Liver (tissue), 9 donors: Measurements from ENCODE around the gene PARD3. TPM values are rescaled to one million over a fixed set of nuclear protein-coding genes. Genes with fewer than 3 reads are reported as not detected.

Experiments used
- DNase-seq: peaks from one replicate; pipeline ENCODE4 v3.0.0-alpha.2; 2017; ENCODE audit warnings: low spot score
- H3K27ac ChIP-seq, 2 donors: one replicate each; pipeline ENCODE4 v1.7.0; 2013; ENCODE audit warnings: inconsistent platforms in 2 of 2, low read length in 2 of 2, control low read depth in 1 of 2, low read depth in 1 of 2, mild to moderate bottlenecking in 1 of 2
- H3K27me3 ChIP-seq, 4 donors: one replicate each; pipeline versions ENCODE4 v1.6.1 to v1.7.0; 2013; ENCODE audit warnings: low read length in 3 of 4, inconsistent platforms in 1 of 4, mild to moderate bottlenecking in 1 of 4, moderate library complexity in 1 of 4; ENCODE audit not compliant: control insufficient read depth in 4 of 4, insufficient read depth in 4 of 4
- H3K36me3 ChIP-seq, 4 donors: one replicate each; pipeline versions ENCODE4 v1.6.1 to v1.7.0; 2013; ENCODE audit warnings: low read length in 3 of 4, mild to moderate bottlenecking in 3 of 4, low read depth in 1 of 4, moderate library complexity in 1 of 4; ENCODE audit not compliant: control insufficient read depth in 4 of 4, insufficient read depth in 3 of 4
- H3K4me1 ChIP-seq, 4 donors: one replicate each; pipeline versions ENCODE4 v1.6.1 to v1.7.0; 2013; ENCODE audit warnings: low read length in 3 of 4, mild to moderate bottlenecking in 3 of 4, moderate library complexity in 1 of 4; ENCODE audit not compliant: control insufficient read depth in 4 of 4, insufficient read depth in 4 of 4
- H3K4me3 ChIP-seq, 3 donors: one replicate each; pipeline versions ENCODE4 v1.6.1 to v1.7.0; 2013; ENCODE audit warnings: low read length in 3 of 3, control low read depth in 1 of 3, low read depth in 1 of 3, mild to moderate bottlenecking in 1 of 3
- H3K9ac ChIP-seq, 2 donors: one replicate each; pipeline ENCODE4 v1.7.0; 2013; ENCODE audit warnings: low read length in 2 of 2, mild to moderate bottlenecking in 2 of 2, moderate library complexity in 2 of 2, control low read depth in 1 of 2, low read depth in 1 of 2
- H3K9me3 ChIP-seq, 4 donors: one replicate each; pipeline versions ENCODE4 v1.6.1 to v1.7.0; 2013; ENCODE audit warnings: low read length in 3 of 4; ENCODE audit not compliant: control insufficient read depth in 4 of 4
- EGR1 ChIP-seq, 2 donors: IDR thresholded peaks; 2 replicates each; pipeline ENCODE4 v1.6.1; 2016 to 2018; ENCODE audit warnings: antibody characterized with exemption in 2 of 2, low read depth in 2 of 2
- FOXA1 ChIP-seq: IDR thresholded peaks from 2 replicates; pipeline ENCODE4 v1.6.1; 2016; ENCODE audit warnings: antibody characterized with exemption
- FOXA2 ChIP-seq: IDR thresholded peaks from 2 replicates; pipeline ENCODE4 v1.6.1; 2016; ENCODE audit warnings: antibody characterized with exemption
- HNF4A ChIP-seq, 2 donors: conservative IDR thresholded peaks; 2 replicates each; pipeline ENCODE4 v1.6.1; 2016; ENCODE audit warnings: antibody characterized with exemption in 2 of 2, mild to moderate bottlenecking in 2 of 2
- HNF4G ChIP-seq: IDR thresholded peaks from 2 replicates; pipeline ENCODE4 v1.6.1; 2016; ENCODE audit warnings: antibody characterized with exemption
- NR2F2 ChIP-seq: IDR thresholded peaks from 2 replicates; pipeline ENCODE4 v1.6.1; 2016; ENCODE audit warnings: antibody characterized with exemption
- RAD21 ChIP-seq, 2 donors: IDR thresholded peaks; 2 replicates each; pipeline ENCODE4 v1.6.1; 2016; ENCODE audit warnings: antibody characterized with exemption in 2 of 2, mild to moderate bottlenecking in 2 of 2
- RXRA ChIP-seq, 2 donors: IDR thresholded peaks; 2 replicates each; pipeline ENCODE4 v1.6.1; 2017 to 2018; ENCODE audit warnings: antibody characterized with exemption in 2 of 2, mild to moderate bottlenecking in 1 of 2
- SP1 ChIP-seq: IDR thresholded peaks from 2 replicates; pipeline ENCODE4 v1.6.1; 2018; ENCODE audit warnings: antibody characterized with exemption, mild to moderate bottlenecking
- TAF1 ChIP-seq: conservative IDR thresholded peaks from 2 replicates; pipeline ENCODE4 v1.6.1; 2016; ENCODE audit warnings: antibody characterized with exemption, mild to moderate bottlenecking
- YY1 ChIP-seq: IDR thresholded peaks from 2 replicates; pipeline ENCODE4 v1.6.1; 2016; ENCODE audit warnings: antibody characterized with exemption, mild to moderate bottlenecking
- WGBS: extraction: QIAGEN DNeasy Blood & Tissue Kit; methylation state at CpG from one replicate; pipeline ENCODE4 v1.1.7; 2013; 5-methylcytosine and 5-hydroxymethylcytosine counted together
- polyA plus RNA-seq, 2 donors: library from polyadenylated mRNA; stranded (reverse) in 1 of 2; unstranded in 1 of 2; fragments of 200-250 nt in 1 of 2; fragments of >200 nt in 1 of 2; fragmentation: Nextera tagmentation in 1 of 2; extraction: Ambion mirVana in 1 of 2; gene quantifications; one replicate each; pipeline versions ENCODE4 v1.2.1 to v1.2.3, GENCODE V29; 2013 to 2015
- total RNA-seq, 2 donors: library from RNA; depleted of rRNA; stranded (reverse); fragments of >200 nt; gene quantifications; one replicate each; pipeline ENCODE4 v1.2.3, GENCODE V29; 2014
- TF ChIP-seq, protein P1 (sequence below): IDR thresholded peaks from 2 replicates; pipeline ENCODE4 v1.6.1; 2016; ENCODE audit warnings: antibody characterized with exemption
- TF ChIP-seq, protein P2 (sequence below): IDR thresholded peaks from 2 replicates; pipeline ENCODE4 v1.6.1; 2016; ENCODE audit warnings: antibody characterized with exemption, mild to moderate bottlenecking
- TF ChIP-seq, protein P3 (sequence below): IDR thresholded peaks from 2 replicates; pipeline ENCODE4 v1.6.1; 2016; ENCODE audit warnings: antibody characterized with exemption
- TF ChIP-seq, protein P4 (sequence below): IDR thresholded peaks from 2 replicates; pipeline ENCODE4 v1.6.1; 2016; ENCODE audit warnings: antibody characterized with exemption
- donor health status: healthy.
- donor health status: healthy.
- donor health status: healthy.
- donor health status: healthy.
- donor health status: healthy.

The PARD3 gene
- total and polyA plus RNA-seq, 4 donors, result 12.3 to 43.8 (median 13.5) TPM

DNA sequence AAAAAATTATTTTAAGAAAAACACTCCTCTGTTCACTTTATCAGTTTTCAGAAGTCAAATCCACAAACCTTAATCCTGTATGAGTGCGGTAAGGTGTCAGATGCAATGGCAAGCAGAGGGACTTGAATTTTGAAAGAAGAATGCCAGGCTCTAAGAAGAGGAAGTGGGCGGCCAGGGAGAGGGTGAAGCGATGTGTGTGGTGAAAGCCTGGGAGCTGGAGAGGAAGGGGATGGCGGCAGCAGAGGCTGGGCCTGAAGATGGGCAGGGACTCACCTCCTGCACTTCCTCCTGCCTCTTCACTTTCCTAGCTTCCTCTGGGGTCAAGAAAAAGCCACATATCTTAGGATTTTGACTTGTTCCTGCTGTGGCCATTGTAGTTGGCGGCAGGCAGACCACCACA, 609.6 kb downstream of the PARD3 start:
- WGBS, result 77% methylated on average over 5 of the region's 5 CpGs
- Histone ChIP-seq H3K4me1 (no peaks in the 10 kb centered on the region), H3K27ac (no peak overlapping the region), H3K9ac (no peak overlapping the region), H3K4me3 (no peak overlapping the region), H3K9me3 (no peaks in the 10 kb centered on the region), H3K36me3 (no peaks in the 10 kb centered on the region), H3K27me3 (no peaks in the 10 kb centered on the region)
- DNase-seq, result no peak
- no peak for TF ChIP-seq NR2F2

DNA sequence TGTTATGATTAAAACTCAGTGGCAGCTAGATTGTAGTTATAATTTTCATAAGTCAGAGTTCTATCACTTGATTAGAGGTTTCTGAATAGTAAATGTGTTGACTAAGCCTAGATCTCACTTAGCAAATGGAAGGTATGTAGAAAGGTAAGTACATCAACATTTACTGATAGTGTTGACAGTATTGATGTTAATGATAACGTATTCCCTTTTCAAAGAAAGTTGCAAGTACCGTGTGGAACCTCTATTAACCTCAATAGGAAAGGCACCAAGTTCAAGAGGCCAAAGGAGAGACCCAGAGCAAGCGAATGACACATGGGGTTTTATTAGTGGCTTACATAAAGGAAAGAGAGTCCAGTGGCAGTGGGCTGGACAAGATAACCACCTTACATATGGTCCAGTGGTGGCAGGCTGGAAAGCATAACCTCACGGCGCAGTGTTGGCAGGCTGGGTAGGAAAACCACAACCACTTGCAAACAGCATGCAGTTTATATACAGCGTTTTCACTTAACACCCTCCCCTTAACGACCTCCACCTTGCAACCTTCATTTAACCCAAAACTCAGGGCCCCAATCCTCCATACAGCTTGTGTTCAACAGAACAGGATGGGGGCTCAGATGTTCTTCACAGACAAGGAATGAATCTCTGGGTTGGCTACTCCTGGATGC, 611.0 kb downstream of the PARD3 start:
- Histone ChIP-seq H3K27me3 (no peaks in the 10 kb centered on the region), H3K27ac (no peak overlapping the region), H3K36me3 (no peaks in the 10 kb centered on the region), H3K4me3 (no peak overlapping the region), H3K4me1 (no peaks in the 10 kb centered on the region), H3K9ac (no peak overlapping the region), H3K9me3 (no peaks in the 10 kb centered on the region)
- DNase-seq, result no peak
- WGBS, result 92% methylated on average over 7 of the region's 7 CpGs
- TF ChIP-seq YY1 (no peak), RAD21 (IDR thresholded peaks at IDR 0.05) (no peak), EGR1 (IDR thresholded peaks at IDR 0.05; ENCODE audit: low read depth in 2 of 2) (no peak), HNF4A (conservative IDR thresholded peaks at IDR 0.05) (no peak), HNF4G (no peak), RXRA (IDR thresholded peaks at IDR 0.05) (no peak)
- TF ChIP-seq, protein P1, sequence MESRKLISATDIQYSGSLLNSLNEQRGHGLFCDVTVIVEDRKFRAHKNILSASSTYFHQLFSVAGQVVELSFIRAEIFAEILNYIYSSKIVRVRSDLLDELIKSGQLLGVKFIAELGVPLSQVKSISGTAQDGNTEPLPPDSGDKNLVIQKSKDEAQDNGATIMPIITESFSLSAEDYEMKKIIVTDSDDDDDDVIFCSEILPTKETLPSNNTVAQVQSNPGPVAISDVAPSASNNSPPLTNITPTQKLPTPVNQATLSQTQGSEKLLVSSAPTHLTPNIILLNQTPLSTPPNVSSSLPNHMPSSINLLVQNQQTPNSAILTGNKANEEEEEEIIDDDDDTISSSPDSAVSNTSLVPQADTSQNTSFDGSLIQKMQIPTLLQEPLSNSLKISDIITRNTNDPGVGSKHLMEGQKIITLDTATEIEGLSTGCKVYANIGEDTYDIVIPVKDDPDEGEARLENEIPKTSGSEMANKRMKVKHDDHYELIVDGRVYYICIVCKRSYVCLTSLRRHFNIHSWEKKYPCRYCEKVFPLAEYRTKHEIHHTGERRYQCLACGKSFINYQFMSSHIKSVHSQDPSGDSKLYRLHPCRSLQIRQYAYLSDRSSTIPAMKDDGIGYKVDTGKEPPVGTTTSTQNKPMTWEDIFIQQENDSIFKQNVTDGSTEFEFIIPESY, result no peak
- TF ChIP-seq, protein P2, sequence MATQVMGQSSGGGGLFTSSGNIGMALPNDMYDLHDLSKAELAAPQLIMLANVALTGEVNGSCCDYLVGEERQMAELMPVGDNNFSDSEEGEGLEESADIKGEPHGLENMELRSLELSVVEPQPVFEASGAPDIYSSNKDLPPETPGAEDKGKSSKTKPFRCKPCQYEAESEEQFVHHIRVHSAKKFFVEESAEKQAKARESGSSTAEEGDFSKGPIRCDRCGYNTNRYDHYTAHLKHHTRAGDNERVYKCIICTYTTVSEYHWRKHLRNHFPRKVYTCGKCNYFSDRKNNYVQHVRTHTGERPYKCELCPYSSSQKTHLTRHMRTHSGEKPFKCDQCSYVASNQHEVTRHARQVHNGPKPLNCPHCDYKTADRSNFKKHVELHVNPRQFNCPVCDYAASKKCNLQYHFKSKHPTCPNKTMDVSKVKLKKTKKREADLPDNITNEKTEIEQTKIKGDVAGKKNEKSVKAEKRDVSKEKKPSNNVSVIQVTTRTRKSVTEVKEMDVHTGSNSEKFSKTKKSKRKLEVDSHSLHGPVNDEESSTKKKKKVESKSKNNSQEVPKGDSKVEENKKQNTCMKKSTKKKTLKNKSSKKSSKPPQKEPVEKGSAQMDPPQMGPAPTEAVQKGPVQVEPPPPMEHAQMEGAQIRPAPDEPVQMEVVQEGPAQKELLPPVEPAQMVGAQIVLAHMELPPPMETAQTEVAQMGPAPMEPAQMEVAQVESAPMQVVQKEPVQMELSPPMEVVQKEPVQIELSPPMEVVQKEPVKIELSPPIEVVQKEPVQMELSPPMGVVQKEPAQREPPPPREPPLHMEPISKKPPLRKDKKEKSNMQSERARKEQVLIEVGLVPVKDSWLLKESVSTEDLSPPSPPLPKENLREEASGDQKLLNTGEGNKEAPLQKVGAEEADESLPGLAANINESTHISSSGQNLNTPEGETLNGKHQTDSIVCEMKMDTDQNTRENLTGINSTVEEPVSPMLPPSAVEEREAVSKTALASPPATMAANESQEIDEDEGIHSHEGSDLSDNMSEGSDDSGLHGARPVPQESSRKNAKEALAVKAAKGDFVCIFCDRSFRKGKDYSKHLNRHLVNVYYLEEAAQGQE, result no peak

DNA sequence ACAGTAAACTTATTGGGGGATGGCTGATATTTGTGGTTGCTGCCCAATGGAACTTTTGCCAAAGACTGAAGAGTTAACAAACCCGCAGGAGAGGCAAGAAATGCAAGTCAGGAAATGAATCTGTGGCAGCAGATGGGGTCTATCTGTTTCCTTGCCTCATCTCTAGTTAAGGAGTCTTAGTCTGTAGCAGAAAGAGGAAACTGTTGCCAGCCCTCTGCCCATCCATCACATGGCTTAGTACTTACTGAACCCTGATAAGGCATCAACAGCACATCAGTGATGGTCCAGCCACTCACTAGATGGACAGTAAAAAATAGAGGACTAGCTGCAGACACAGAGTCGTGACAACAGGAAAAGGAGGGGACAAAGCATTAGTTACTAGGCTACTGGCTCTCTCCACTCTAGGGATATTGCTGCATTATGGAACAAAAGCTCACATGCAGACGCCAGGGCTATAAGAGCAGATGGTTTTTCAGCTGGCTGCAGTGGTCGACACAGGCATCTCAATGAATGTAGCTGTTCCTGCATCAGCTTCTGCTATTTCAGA, 614.7 kb downstream of the PARD3 start:
- 54% methylated on average over 4 of the region's 4 CpGs for whole genome bisulfite sequencing
- no peak overlapping the region for H3K9ac ChIP-seq
- H3K27me3 ChIP-seq, result no peaks in the 10 kb centered on the region
- no peaks in the 10 kb centered on the region for H3K4me1 ChIP-seq
- no peak overlapping the region for H3K4me3 ChIP-seq
- no peaks in the 10 kb centered on the region for H3K9me3 ChIP-seq
- H3K36me3 ChIP-seq, result no peaks in the 10 kb centered on the region
- no peak overlapping the region for H3K27ac ChIP-seq
- DNase-seq, result no peak
- TF ChIP-seq, protein P3, sequence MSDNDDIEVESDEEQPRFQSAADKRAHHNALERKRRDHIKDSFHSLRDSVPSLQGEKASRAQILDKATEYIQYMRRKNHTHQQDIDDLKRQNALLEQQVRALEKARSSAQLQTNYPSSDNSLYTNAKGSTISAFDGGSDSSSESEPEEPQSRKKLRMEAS, result no peak
- TF ChIP-seq, protein P4, sequence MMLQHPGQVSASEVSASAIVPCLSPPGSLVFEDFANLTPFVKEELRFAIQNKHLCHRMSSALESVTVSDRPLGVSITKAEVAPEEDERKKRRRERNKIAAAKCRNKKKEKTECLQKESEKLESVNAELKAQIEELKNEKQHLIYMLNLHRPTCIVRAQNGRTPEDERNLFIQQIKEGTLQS, result no peak
- TF ChIP-seq NR2F2 (no peak), YY1 (no peak), RXRA (IDR thresholded peaks at IDR 0.05) (no peak), RAD21 (IDR thresholded peaks at IDR 0.05) (no peak), FOXA1 (no peak), EGR1 (IDR thresholded peaks at IDR 0.05; ENCODE audit: low read depth in 2 of 2) (no peak), FOXA2 (no peak), HNF4G (no peak), SP1 (no peak), TAF1 (no peak)
- TF ChIP-seq, protein P1, result no peak
- TF ChIP-seq, protein P2, result no peak
